Measurements from ENCODE around the gene MMP21.

GRCh38 chr10:125817337-125817946 is 41.8 kb upstream of the MMP21 start:
- no peak for TF ChIP-seq CTCF (IDR thresholded peaks at IDR 0.05; ENCODE audit: borderline replicate concordance, extremely low read depth, low read length, poor library complexity, severe bottlenecking)
- TF ChIP-seq EZH2 (IDR thresholded peaks at IDR 0.05; ENCODE audit: borderline replicate concordance, low read depth, low read length, severe bottlenecking), result no peak

All from DND-41 (cell line).